Ishikawa (cell line): ENCODE results near the gene THSD4.
A peak's percentile ranks its signal among the peaks of the same experiment; 100 is the strongest.

Source experiments
- CEBPB ChIP-seq: IDR thresholded peaks from 2 replicates; pipeline ENCODE4 v1.6.1; 2012
- CREB1 ChIP-seq: IDR thresholded peaks from 2 replicates; pipeline ENCODE4 v1.6.1; 2012; ENCODE audit warnings: low read depth
- EGR1 ChIP-seq: IDR thresholded peaks from 2 replicates; pipeline ENCODE4 v1.6.1; 2012
- EP300 ChIP-seq: IDR thresholded peaks from 2 replicates; pipeline ENCODE4 v1.6.1; 2012; ENCODE audit warnings: borderline replicate concordance
- FOXM1 ChIP-seq: IDR thresholded peaks from 2 replicates; pipeline ENCODE4 v1.6.1; 2012; ENCODE audit warnings: low read depth, borderline replicate concordance
- NFIC ChIP-seq: IDR thresholded peaks from 2 replicates; pipeline ENCODE4 v1.6.1; 2012
- RAD21 ChIP-seq: IDR thresholded peaks from 2 replicates; pipeline ENCODE4 v1.6.1; 2012; ENCODE audit warnings: low read depth
- TAF1 ChIP-seq: IDR thresholded peaks from 2 replicates; pipeline ENCODE4 v1.6.1; 2012; ENCODE audit warnings: low read depth, mild to moderate bottlenecking
- TCF12 ChIP-seq: IDR thresholded peaks from 2 replicates; pipeline ENCODE4 v1.6.1; 2012; ENCODE audit warnings: low read depth
- TEAD4 ChIP-seq: IDR thresholded peaks from 2 replicates; pipeline ENCODE4 v1.6.1; 2012
- YY1 ChIP-seq: IDR thresholded peaks from 2 replicates; pipeline ENCODE4 v1.6.1; 2012; ENCODE audit warnings: low read depth
- ZBTB7A ChIP-seq: IDR thresholded peaks from 2 replicates; pipeline ENCODE4 v1.6.1; 2012; ENCODE audit warnings: low read depth
- TF ChIP-seq, protein P1 (sequence below): IDR thresholded peaks from 2 replicates; pipeline ENCODE4 v1.6.1; 2012
- TF ChIP-seq, protein P2 (sequence below): IDR thresholded peaks from 2 replicates; pipeline ENCODE4 v1.6.1; 2012; ENCODE audit warnings: low read depth, mild to moderate bottlenecking
- TF ChIP-seq, protein P3 (sequence below): IDR thresholded peaks from 2 replicates; pipeline ENCODE4 v1.6.1; 2012

THSD4 gene

DNA sequence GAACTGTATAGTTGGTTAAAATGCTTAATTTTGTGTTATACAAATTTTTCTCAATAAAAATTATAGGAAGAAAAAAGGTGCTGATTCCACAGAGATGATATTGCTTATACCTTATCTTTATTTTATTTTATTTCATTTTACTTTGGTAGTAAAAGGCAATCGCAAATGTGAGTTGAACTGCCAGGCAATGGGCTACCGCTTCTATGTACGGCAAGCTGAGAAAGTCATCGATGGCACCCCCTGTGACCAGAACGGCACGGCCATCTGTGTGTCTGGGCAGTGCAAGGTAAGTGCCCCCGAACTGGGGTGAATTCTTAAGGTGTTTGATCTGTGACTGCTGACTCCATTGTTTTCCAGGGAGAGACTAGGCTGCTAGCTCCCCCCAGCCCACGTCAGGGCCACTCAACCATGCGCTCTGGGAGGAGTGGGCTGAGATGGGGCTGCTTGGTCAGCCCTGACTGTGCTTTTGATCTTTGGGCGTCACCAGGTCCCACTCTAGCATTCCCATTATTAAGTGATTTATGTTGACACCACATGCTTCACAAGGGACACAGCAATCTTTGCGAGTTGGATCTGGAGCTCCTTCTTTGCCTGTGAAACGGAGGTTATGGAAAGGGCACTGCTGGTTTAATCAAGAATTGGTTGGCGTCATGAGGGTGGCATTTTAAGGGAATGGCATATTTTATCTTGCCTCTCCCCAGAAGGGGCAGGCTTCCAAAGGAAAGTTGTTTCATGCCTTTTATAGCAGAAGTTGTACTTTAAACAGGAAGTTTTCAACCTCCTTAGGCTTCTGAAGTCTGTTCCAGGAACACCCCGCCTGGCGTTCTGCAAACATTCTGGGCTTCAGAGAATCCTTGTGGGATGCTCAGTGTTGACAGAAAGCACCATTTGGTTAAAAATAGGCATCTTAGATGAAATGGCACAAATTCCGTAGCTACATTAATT, 296.5 kb downstream of the THSD4 start:
- TF ChIP-seq RAD21 (no peak), EP300 (peak; percentile 27; the same call in 1 of the 2 replicates), TCF12 (0 out of 2 replicates have a peak, but pooled peaks have one; percentile 14)
- TF ChIP-seq, protein P1, sequence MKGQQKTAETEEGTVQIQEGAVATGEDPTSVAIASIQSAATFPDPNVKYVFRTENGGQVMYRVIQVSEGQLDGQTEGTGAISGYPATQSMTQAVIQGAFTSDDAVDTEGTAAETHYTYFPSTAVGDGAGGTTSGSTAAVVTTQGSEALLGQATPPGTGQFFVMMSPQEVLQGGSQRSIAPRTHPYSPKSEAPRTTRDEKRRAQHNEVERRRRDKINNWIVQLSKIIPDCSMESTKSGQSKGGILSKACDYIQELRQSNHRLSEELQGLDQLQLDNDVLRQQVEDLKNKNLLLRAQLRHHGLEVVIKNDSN = no peak

DNA sequence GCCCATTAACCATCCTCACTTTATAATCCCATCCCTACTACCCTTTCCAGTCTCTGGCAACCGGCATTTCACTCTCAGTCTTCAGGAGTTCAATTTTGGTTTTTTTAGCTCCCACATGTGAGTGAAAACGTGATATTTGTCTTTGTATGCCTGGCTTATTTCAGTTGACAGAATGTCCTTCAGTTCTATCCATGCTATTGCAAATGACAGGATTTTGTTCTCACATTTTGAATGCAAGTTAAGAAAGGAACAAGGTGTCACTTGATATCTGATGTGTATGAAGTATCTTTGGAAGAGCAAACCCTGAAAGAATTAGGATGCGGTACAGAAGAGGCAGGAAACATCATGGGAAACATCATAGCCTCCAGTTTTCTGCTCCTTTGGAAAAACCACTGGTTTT, 298.1 kb downstream of the THSD4 start:
- TF ChIP-seq TEAD4 (no peak), NFIC (no peak), TCF12 (no peak), ZBTB7A (no peak), EP300 (no peak), CREB1 (no peak), CEBPB (no peak), YY1 (no peak), FOXM1 (no peak)
- TF ChIP-seq, protein P1 = no peak

DNA sequence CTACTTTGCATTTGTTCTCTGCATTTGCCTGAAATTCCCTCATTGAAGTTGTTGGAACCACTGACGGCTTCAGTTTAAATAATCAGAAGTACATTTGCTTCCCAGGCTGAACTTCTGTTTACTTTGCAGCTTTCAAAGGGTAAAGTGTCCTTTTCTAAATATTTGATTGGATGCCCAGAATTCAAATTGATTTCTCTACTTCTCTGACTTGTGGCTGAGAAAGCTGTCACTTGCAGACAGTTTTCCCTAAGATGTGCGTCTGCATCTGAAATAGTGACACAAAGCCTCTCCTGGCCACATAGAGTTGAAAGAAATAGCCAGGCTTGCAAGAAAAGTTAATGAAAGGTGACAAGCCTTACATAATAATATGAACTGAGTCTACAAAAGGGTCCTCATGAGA, 299.6 kb downstream of the THSD4 start:
- no peak for TF ChIP-seq ZBTB7A
- no peak for TF ChIP-seq TAF1
- no peak for TF ChIP-seq TEAD4
- TF ChIP-seq, protein P2, sequence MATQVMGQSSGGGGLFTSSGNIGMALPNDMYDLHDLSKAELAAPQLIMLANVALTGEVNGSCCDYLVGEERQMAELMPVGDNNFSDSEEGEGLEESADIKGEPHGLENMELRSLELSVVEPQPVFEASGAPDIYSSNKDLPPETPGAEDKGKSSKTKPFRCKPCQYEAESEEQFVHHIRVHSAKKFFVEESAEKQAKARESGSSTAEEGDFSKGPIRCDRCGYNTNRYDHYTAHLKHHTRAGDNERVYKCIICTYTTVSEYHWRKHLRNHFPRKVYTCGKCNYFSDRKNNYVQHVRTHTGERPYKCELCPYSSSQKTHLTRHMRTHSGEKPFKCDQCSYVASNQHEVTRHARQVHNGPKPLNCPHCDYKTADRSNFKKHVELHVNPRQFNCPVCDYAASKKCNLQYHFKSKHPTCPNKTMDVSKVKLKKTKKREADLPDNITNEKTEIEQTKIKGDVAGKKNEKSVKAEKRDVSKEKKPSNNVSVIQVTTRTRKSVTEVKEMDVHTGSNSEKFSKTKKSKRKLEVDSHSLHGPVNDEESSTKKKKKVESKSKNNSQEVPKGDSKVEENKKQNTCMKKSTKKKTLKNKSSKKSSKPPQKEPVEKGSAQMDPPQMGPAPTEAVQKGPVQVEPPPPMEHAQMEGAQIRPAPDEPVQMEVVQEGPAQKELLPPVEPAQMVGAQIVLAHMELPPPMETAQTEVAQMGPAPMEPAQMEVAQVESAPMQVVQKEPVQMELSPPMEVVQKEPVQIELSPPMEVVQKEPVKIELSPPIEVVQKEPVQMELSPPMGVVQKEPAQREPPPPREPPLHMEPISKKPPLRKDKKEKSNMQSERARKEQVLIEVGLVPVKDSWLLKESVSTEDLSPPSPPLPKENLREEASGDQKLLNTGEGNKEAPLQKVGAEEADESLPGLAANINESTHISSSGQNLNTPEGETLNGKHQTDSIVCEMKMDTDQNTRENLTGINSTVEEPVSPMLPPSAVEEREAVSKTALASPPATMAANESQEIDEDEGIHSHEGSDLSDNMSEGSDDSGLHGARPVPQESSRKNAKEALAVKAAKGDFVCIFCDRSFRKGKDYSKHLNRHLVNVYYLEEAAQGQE = no peak
- no peak for TF ChIP-seq CEBPB
- no peak for TF ChIP-seq EP300
- TF ChIP-seq NFIC = no peak
- TF ChIP-seq, protein P1 = no peak
- TF ChIP-seq RAD21 = no peak
- TF ChIP-seq, protein P3, sequence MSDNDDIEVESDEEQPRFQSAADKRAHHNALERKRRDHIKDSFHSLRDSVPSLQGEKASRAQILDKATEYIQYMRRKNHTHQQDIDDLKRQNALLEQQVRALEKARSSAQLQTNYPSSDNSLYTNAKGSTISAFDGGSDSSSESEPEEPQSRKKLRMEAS = no peak
- TF ChIP-seq FOXM1 = no peak
- TF ChIP-seq TCF12 = no peak
- no peak for TF ChIP-seq YY1
- no peak for TF ChIP-seq CREB1
- no peak for TF ChIP-seq EGR1

DNA sequence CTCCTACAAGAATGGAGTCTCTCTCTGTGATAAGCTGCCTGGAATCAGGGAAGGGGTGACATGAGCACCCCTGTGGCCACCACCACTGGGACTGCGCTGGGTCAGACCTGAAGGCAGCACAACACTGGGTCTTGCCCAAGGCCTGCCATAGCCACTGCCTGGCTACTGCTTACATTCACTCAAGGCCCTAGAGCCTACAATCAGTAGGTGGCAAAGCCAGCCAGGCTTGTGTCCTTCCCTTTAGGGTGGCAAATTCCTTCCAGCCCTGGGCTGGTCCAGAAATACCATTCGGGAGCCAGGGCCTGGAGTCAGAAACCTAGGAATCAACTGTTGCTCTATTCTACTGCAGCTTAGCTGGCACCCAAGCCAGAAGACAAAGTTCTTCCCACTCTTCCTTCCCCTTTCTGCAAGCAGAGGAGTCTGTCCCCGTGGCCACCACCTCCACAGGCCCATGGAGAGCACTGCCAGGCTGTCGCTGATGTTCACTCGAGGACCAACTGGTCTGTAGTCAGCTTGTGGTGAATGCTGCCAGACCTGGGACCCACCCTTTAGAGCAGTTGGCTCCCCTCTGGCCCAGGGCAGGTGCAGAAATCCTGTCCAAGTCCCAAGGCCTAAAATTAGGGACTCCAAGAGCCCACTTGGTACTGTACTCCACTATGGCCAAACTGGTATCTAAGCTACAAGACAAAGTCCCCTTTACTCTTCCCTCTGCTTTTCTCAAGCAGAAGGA, 307.4 kb downstream of the THSD4 start:
- TF ChIP-seq EGR1 (no peak), NFIC (no peak), EP300 (no peak), RAD21 (no peak), YY1 (no peak), FOXM1 (no peak), CEBPB (no peak), TAF1 (no peak), TCF12 (no peak), TEAD4 (no peak), ZBTB7A (no peak), CREB1 (no peak)
- TF ChIP-seq, protein P2 = no peak
- TF ChIP-seq, protein P3 = no peak
- TF ChIP-seq, protein P1 = no peak
